HEK293 (cell line): ENCODE measurements around the gene KCNMB2.

ENCODE experiments used
- CTCF ChIA-PET: fragments of 350-600 bp; formaldehyde crosslinking; extraction: SDS; loops from one replicate; lab custom pipeline; 2021; ENCODE audit warnings: antibody characterized with exemption; lab: Yijun Ruan, JAX
- POLR2A ChIA-PET: fragments of 300-600 bp; formaldehyde crosslinking; extraction: SDS; loops from one replicate; lab custom pipeline; 2020; ENCODE audit warnings: antibody characterized with exemption, inconsistent platforms; lab: Yijun Ruan, JAX
- H3K27ac ChIP-seq: fragments of 200-500 bp; sonication (Bioruptor generic); 2 replicates; pipeline ENCODE4 v1.5.1; 2014; ENCODE audit warnings: low read depth, low read length, control low read depth, inconsistent platforms; ENCODE audit errors: extremely low read depth
- H3K36me3 ChIP-seq, 2 experiments: fragments of 200-500 bp in 1 of 2; sonication (Bioruptor generic) in 1 of 2; 1 replicate in 1 of 2; 2 replicates in 1 of 2; pipeline ENCODE4 v1.5.1; 2014 to 2017; ENCODE audit warnings: inconsistent platforms in 2 of 2, low read length in 2 of 2; ENCODE audit not compliant: control insufficient read depth in 2 of 2, insufficient read depth in 1 of 2
- H3K4me1 ChIP-seq: fragments of 200-500 bp; sonication (Bioruptor generic); 2 replicates; pipeline ENCODE4 v1.5.1; 2014; ENCODE audit warnings: mild to moderate bottlenecking, low read length, inconsistent platforms; ENCODE audit not compliant: control insufficient read depth, insufficient read depth
- H3K4me3 ChIP-seq: 2 replicates; pipeline ENCODE4 v1.5.1; 2011; ENCODE audit warnings: low read depth, mild to moderate bottlenecking, control low read depth, low read length, moderate library complexity
- H3K9me3 ChIP-seq: fragments of 200-500 bp; sonication (Bioruptor generic); 2 replicates; pipeline ENCODE4 v1.5.1; 2014; ENCODE audit warnings: low read depth, low read length, inconsistent platforms; ENCODE audit not compliant: control insufficient read depth, insufficient read depth
- BCL6B ChIP-seq: fragments of 450-650 bp; formaldehyde crosslinking; IDR thresholded peaks from 2 replicates; pipeline ENCODE4 v1.5.1; 2017; ENCODE audit warnings: missing biosample characterization, missing genetic modification characterization
- EGR2 ChIP-seq: fragments of 450-650 bp; formaldehyde crosslinking; IDR thresholded peaks from 2 replicates; pipeline ENCODE4 v1.5.1; 2016; ENCODE audit warnings: low read depth, missing biosample characterization, missing genetic modification characterization
- GLIS1 ChIP-seq: fragments of 450-650 bp; formaldehyde crosslinking; IDR thresholded peaks from 2 replicates; pipeline ENCODE4 v1.5.1; 2016; ENCODE audit warnings: missing biosample characterization, missing genetic modification characterization
- KLF10 ChIP-seq: fragments of 450-650 bp; IDR thresholded peaks from 2 replicates; pipeline ENCODE4 v1.5.1; 2018; ENCODE audit warnings: missing biosample characterization, mild to moderate bottlenecking, missing genetic modification characterization
- PRDM4 ChIP-seq: fragments of 450-650 bp; formaldehyde crosslinking; IDR thresholded peaks from 2 replicates; pipeline ENCODE4 v1.5.1; 2017; ENCODE audit warnings: missing biosample characterization, missing genetic modification characterization
- TCF7L2 ChIP-seq: IDR thresholded peaks from 2 replicates; pipeline ENCODE4 v1.6.1; 2011; ENCODE audit warnings: low read depth, mild to moderate bottlenecking, inconsistent platforms, low read length, moderate library complexity, borderline replicate concordance
- ZFP3 ChIP-seq: fragments of 450-650 bp; formaldehyde crosslinking; IDR thresholded peaks from 2 replicates; pipeline ENCODE4 v1.5.1; 2016; ENCODE audit warnings: low read depth, missing biosample characterization, missing genetic modification characterization
- ZNF133 ChIP-seq: fragments of 450-650 bp; formaldehyde crosslinking; IDR thresholded peaks from 2 replicates; pipeline ENCODE4 v1.5.1; 2016; ENCODE audit warnings: missing biosample characterization, missing genetic modification characterization
- ZNF157 ChIP-seq: fragments of 450-650 bp; formaldehyde crosslinking; IDR thresholded peaks from 2 replicates; pipeline ENCODE4 v1.5.1; 2016; ENCODE audit warnings: missing biosample characterization, missing genetic modification characterization
- ZNF202 ChIP-seq: fragments of 450-650 bp; formaldehyde crosslinking; IDR thresholded peaks from 2 replicates; pipeline ENCODE4 v1.5.1; 2016; ENCODE audit warnings: missing biosample characterization, missing genetic modification characterization, borderline replicate concordance
- ZNF211 ChIP-seq: fragments of 450-650 bp; formaldehyde crosslinking; IDR thresholded peaks from 2 replicates; pipeline ENCODE4 v1.5.1; 2016; ENCODE audit warnings: low read depth, missing biosample characterization, missing genetic modification characterization
- ZNF23 ChIP-seq: fragments of 450-650 bp; formaldehyde crosslinking; IDR thresholded peaks from 2 replicates; pipeline ENCODE4 v1.5.1; 2016; ENCODE audit warnings: missing biosample characterization, missing genetic modification characterization, borderline replicate concordance
- ZNF24 ChIP-seq: fragments of 450-650 bp; formaldehyde crosslinking; IDR thresholded peaks from 2 replicates; pipeline ENCODE4 v1.5.1; 2016; ENCODE audit warnings: missing biosample characterization, missing genetic modification characterization
- ZNF292 ChIP-seq: fragments of 450-650 bp; formaldehyde crosslinking; IDR thresholded peaks from 2 replicates; pipeline ENCODE4 v1.5.1; 2016; ENCODE audit warnings: low read depth, missing biosample characterization, missing genetic modification characterization, borderline replicate concordance
- ZNF302 ChIP-seq: fragments of 450-650 bp; formaldehyde crosslinking; IDR thresholded peaks from 2 replicates; pipeline ENCODE4 v1.5.1; 2016; ENCODE audit warnings: missing biosample characterization, missing genetic modification characterization, low read depth
- ZNF311 ChIP-seq: fragments of 450-650 bp; formaldehyde crosslinking; IDR thresholded peaks from 2 replicates; pipeline ENCODE4 v1.5.1; 2017; ENCODE audit warnings: missing biosample characterization, missing genetic modification characterization, borderline replicate concordance
- ZNF404 ChIP-seq: fragments of 450-650 bp; formaldehyde crosslinking; IDR thresholded peaks from 2 replicates; pipeline ENCODE4 v1.5.1; 2017; ENCODE audit warnings: missing biosample characterization, missing genetic modification characterization
- ZNF561 ChIP-seq: fragments of 450-650 bp; IDR thresholded peaks from 2 replicates; pipeline ENCODE4 v1.5.1; 2018; ENCODE audit warnings: missing biosample characterization, missing genetic modification characterization, borderline replicate concordance
- ZNF596 ChIP-seq: fragments of 450-650 bp; IDR thresholded peaks from 2 replicates; pipeline ENCODE4 v1.5.0; 2018; ENCODE audit warnings: missing biosample characterization, mild to moderate bottlenecking, missing genetic modification characterization, moderate library complexity
- ZNF654 ChIP-seq: fragments of 450-650 bp; formaldehyde crosslinking; IDR thresholded peaks from 2 replicates; pipeline ENCODE4 v1.5.1; 2016; ENCODE audit warnings: low read depth, missing biosample characterization, missing genetic modification characterization
- ZNF670 ChIP-seq: fragments of 450-650 bp; formaldehyde crosslinking; IDR thresholded peaks from 2 replicates; pipeline ENCODE4 v1.5.1; 2016; ENCODE audit warnings: missing biosample characterization, missing genetic modification characterization, low read depth
- ZNF707 ChIP-seq: fragments of 450-650 bp; formaldehyde crosslinking; IDR thresholded peaks from 2 replicates; pipeline ENCODE4 v1.5.1; 2016; ENCODE audit warnings: missing biosample characterization, missing genetic modification characterization
- ZNF747 ChIP-seq: fragments of 450-650 bp; formaldehyde crosslinking; IDR thresholded peaks from 2 replicates; pipeline ENCODE4 v1.5.1; 2016; ENCODE audit warnings: missing biosample characterization, missing genetic modification characterization
- ZNF785 ChIP-seq: fragments of 450-650 bp; formaldehyde crosslinking; IDR thresholded peaks from 2 replicates; pipeline ENCODE4 v1.5.1; 2016; ENCODE audit warnings: missing biosample characterization, missing genetic modification characterization
- ZSCAN16 ChIP-seq: fragments of 450-650 bp; formaldehyde crosslinking; IDR thresholded peaks from 2 replicates; pipeline ENCODE4 v1.5.1; 2016; ENCODE audit warnings: missing biosample characterization, missing genetic modification characterization
- TF ChIP-seq, protein P1 (sequence below): fragments of 450-650 bp; formaldehyde crosslinking; IDR thresholded peaks from 2 replicates; pipeline ENCODE4 v1.5.1; 2017; ENCODE audit warnings: missing biosample characterization, missing genetic modification characterization

KCNMB2 gene

DNA sequence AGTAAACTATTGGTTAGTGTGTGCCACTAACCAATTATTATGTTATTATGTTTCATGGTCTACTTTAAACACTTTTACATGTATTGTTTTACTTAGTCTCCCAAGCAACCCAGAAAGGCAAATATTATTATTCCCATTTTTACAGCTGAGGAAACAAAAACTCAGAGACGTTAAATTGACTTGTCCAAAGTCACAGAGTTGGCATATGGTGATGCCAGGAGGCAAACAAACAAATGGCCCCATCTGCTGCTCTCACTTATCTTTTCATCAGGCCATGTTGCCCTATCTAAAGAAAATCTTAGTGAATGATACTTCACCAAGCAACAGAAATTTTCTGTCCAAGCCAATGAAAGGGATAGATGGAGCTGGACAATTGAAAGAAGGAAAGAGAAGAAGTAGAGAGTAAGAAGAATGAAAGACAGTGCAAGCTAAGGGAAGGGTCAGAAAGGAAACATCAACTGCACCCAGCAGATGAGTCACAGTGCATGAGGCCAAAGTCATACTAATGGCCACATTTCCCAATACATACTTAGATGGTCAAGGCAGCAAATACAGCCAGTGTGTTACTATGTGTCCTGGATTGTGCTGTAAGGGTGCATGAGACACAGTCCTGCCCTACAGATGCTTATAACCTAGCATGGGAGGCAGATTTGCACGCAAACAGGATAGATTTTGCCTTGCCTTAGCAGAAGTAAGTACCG lies 266.9 kb downstream of the KCNMB2 start:
- no peak for TF ChIP-seq ZFP3 (tag by site-specific recombination)
- TF ChIP-seq EGR2 (tag by site-specific recombination) = no peak
- TF ChIP-seq ZNF157 (tag by site-specific recombination) = no peak
- TF ChIP-seq GLIS1 (tag by site-specific recombination) = no peak
- TF ChIP-seq ZNF785 (tag by site-specific recombination) = no peak
- TF ChIP-seq ZNF561 (tag by site-specific recombination) = no peak
- no peak for TF ChIP-seq PRDM4 (tag by site-specific recombination)
- no peaks in the 10 kb centered on the region for H3K9me3 ChIP-seq
- no peak overlapping the region for H3K4me3 ChIP-seq
- no peaks in the 10 kb centered on the region for H3K4me1 ChIP-seq
- no peak overlapping the region for H3K27ac ChIP-seq
- ChIA-PET POLR2A (no interaction called here), CTCF (no interaction called here)
- no peaks in the 10 kb centered on the region for H3K36me3 ChIP-seq

DNA sequence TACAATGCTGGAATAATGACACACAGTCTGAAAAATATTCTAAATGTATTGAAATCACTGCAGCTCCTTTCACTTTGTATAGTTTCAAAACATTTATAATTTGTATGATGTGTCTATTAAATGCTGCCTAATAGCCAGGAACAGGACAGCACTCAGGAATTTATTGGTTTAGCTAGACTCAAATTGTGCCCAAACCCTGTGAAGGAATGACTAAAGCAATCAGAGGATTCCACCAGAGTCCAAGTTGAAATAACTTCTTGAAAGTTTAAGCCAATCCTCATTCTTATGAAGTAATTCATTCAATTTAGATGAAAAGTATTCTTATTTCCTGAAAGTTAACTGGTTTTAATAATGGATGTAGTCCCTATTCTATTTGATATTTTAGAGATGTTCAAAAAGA lies 268.4 kb downstream of the KCNMB2 start:
- no peak for TF ChIP-seq ZNF23 (tag by site-specific recombination)
- TF ChIP-seq ZNF404 (tag by site-specific recombination) = no peak
- TF ChIP-seq ZNF24 (tag by site-specific recombination) = no peak
- no peak for TF ChIP-seq KLF10 (tag by site-specific recombination)
- TF ChIP-seq ZNF302 = no peak
- TF ChIP-seq ZNF654 (tag by site-specific recombination) = no peak
- no peak for TF ChIP-seq TCF7L2
- no peak for TF ChIP-seq ZNF211 (tag by site-specific recombination)
- no peak for TF ChIP-seq GLIS1 (tag by site-specific recombination)
- TF ChIP-seq ZNF596 (tag by site-specific recombination) = no peak
- no peak for TF ChIP-seq ZNF747 (tag by site-specific recombination)
- no peak for TF ChIP-seq ZNF707 (tag by site-specific recombination)
- no peak for TF ChIP-seq ZSCAN16 (tag by site-specific recombination)
- TF ChIP-seq ZNF133 (tag by site-specific recombination) = no peak
- TF ChIP-seq ZNF311 (tag by site-specific recombination) = no peak
- no peak for TF ChIP-seq ZNF292 (tag by site-specific recombination)
- H3K4me3 ChIP-seq = no peak overlapping the region
- H3K4me1 ChIP-seq = no peaks in the 10 kb centered on the region
- no peak overlapping the region for H3K27ac ChIP-seq
- ChIA-PET POLR2A (no interaction called here), CTCF (no interaction called here)
- H3K36me3 ChIP-seq = no peaks in the 10 kb centered on the region
- no peaks in the 10 kb centered on the region for H3K9me3 ChIP-seq

- H3K4me3 ChIP-seq = no peak overlapping the region
- H3K36me3 ChIP-seq = no peaks in the 10 kb centered on the region
- TF ChIP-seq ZNF670 (tag by site-specific recombination) (no peak), BCL6B (tag by site-specific recombination) (no peak), ZNF202 (no peak), ZNF596 (tag by site-specific recombination) (no peak)
- TF ChIP-seq, protein P1, sequence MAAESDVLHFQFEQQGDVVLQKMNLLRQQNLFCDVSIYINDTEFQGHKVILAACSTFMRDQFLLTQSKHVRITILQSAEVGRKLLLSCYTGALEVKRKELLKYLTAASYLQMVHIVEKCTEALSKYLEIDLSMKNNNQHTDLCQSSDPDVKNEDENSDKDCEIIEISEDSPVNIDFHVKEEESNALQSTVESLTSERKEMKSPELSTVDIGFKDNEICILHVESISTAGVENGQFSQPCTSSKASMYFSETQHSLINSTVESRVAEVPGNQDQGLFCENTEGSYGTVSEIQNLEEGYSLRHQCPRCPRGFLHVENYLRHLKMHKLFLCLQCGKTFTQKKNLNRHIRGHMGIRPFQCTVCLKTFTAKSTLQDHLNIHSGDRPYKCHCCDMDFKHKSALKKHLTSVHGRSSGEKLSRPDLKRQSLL (tag by site-specific recombination) = no peak
- TF ChIP-seq, all 188 proteins: peak for 0
- POLR2A ChIA-PET = no interaction called here
- Histone ChIP-seq H3K27ac (no peak overlapping the region), H3K4me1 (no peaks in the 10 kb centered on the region), H3K9me3 (no peaks in the 10 kb centered on the region)
- CTCF ChIA-PET = no interaction called here
Measured at GRCh38 chr3:178805741-178806140, 269.5 kb downstream of the KCNMB2 start.
